RPMI7951 (cell line): Measurements from ENCODE around the gene ADRB2. TPM values are rescaled to one million over a fixed set of nuclear protein-coding genes. Genes with fewer than 3 reads are reported as not detected.

Source experiments
- DNase-seq: peaks from one replicate; pipeline ENCODE4 v3.0.0-alpha.2; 2012; ENCODE audit warnings: low read depth
- total RNA-seq: library from RNA; depleted of rRNA; stranded (reverse); fragments of >200 nt; shearing (Covaris generic); gene quantifications from 2 replicates; pipeline ENCODE4 v1.2.3, GENCODE V29; 2014

Gene ADRB2
- total RNA-seq, 1 experiment from 2014 or later = 0.72 TPM

DNA sequence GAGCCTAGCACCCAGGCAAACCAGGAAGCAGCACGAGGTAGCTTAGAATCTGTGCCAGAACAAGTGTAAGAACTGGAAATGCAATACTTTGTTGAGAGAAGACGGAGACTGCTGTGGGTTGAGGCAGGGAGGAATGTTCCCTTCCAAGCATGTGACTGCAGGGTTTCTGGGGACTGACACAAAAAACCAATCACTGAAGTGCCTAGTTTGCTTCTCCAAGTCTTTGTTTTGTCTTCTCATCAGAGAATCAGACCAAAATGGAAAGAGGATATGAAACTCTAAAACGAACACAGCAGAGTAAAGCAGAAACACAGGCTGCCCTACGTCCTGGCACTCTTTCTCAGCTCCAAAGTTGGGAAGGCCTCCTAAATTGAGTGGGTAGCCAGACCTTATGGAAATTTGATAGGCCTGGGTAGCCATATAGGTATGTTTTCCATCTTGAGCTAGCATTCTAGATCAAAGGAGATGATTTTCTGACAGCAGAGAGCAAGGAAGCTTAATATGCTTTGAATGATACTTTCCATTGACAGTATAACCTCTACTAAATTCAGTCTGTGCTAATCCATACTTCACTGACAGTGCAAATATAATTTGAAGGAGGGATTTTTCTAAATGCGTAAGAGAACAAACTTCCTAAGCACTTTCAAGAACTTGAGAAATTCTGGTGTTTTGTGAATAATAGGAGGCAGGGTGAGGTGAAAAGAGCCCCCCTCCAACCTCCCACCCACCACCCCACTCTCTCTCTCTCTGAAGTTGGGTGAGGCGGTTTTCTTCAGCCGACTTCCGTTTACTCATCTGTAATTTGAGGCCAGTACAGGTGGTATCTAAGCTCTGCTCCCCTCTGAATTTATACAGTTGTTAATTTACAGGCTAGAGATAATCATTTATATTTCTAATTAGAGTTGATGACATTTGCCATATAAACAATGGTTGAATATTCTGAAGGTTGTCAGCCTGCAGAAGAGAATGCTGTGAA, 5.5 kb downstream of the ADRB2 start:
- DNase-seq = no peak

DNA sequence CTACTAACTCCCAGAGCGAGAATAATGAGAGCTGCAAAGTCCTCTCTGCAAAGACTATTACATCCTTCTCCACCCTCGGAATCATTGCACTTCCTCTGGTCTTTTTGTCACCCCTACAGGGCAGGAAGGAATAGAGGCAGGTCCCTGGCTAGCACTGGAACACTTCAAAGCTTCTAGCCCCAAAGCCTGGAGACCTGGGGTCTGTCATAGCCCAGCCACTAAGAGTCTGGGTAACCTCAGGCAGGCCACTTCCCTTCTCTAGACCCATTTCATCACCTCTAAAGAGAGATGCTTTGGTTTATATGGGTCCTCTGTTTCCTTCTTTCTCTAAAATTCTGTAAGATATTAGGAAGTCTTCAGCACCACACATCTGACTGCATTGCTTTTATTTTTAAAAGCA, 6.7 kb downstream of the ADRB2 start:
- DNase-seq = no peak

GRCh38 chr5:148833925-148834324, 7.5 kb downstream of the ADRB2 start:
- no peak for DNase-seq

DNA sequence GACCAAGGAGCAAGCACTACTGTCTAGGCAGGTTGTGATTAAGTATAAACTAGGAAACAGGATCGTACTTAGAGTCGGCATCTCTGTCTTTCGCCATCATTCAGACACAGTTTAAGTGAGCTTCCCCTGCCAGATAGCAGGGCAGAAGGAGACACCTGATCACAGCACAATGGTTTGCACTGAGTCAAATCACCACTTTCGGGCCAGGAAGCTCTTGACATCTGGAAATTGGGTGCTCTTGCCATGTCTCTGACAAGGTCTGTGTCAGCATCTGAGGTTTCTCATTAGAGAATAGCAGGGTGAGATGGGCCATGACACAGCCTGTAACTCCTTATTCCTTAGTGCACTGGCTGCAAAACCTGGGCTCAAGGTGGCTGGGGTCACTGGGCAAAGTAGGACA, 8.3 kb downstream of the ADRB2 start:
- no peak for DNase-seq

DNA sequence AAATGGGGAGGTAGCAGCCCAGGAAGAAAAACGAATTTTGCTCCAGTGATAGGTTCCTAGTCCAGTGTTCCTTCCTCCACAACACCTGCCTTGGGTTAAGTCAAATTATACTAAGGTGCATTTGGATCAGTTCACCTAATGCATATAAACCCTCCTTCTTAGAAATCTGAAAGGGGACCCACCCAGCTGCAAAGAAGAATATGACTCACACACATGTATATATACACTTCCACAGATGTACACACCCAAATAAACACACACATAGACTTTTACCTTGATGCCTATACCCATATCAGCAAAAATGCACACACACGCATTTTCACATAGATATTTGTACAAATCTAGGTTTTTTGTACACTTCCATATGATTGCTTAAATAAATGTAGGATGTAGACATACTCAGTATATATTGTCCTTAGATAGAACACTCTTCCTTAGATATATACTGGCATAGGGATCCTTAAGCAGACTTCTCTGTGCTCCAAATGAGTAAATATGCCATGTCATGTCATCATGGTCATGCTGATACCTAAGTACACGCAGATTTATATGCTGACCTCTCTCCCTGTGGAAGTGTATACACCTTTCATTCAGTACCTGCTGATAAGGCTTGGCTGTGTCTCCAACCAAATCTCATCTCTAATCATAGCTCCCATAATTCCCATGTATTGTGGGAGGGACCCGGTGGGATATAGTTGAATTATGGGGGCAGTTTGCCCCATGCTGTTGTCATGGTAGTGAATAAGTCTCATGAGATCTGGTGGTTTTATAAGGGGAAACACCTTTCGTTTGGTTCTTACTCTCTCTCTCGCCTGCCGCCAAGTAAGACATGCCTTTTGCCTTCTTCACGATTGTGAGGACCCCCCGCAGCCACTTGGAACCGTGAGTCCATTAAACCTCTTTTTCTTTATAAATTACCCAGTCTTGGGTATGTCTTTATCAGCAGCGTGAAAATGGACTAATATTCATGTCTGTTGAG, 10.2 kb downstream of the ADRB2 start:
- no peak for DNase-seq

DNA sequence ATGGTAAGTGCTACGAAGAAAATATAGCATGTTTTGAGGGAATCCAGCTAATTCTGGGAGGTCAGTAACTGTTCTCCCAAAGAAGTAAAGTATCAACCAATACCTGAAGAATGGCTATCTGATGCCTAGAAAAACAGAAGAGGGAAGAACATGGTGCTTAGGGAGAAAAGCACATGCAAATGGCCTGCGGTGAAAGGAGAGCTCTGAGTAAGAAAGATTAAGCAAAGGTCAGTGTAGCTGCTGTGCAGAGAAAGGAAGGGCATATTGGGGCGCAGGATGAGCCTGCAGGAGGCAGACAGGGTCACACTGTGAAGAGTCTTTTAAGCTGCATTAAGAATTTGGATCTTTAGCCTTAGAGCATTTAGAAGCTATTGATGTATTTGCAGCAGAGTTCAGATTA, 11.0 kb downstream of the ADRB2 start:
- no peak for DNase-seq

DNA sequence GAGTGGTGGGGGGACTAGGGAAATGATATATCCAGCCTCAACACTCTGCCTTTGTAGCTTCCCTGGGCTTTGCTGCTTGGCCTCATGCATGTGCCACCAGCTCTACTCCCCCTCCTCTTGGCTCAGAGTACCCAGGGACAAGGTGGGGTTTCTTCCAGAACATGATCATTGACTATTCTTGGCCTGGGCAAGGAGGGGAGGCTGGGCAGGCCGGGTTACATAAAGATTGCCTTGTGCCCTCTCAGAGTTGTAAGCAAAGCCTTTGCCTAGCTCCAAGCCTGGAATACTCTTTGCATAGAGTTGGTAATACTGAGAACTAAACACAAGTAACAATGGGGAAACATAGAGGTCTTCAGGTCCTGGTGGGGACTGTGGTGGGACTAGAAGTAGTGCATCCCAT, 11.9 kb downstream of the ADRB2 start:
- DNase-seq = no peak

- no peak for DNase-seq
These were observed 13.5 kb downstream of the ADRB2 start for GRCh38 chr5:148839960-148840359.

- DNase-seq = no peak
These were observed 14.1 kb downstream of the ADRB2 start for GRCh38 chr5:148840531-148840930.

DNA sequence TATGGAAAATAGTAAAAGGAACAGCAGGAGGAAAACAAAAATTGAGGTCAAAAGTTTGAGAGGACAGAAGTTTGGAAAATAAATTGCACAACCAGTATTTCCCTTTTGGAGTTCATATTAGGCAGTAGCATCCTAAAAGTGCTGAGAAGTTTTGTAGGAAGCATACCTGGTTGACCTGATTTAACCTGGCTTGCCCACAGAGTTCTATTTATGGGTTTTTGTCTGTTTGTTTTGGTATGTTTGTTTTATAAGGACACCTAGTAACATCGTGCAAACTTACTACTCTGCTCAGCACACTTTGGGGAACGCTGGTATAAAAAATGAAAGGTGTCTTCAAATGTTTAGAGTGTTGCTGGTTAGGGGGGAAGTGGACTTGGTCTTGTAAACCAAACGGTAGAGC, 15.1 kb downstream of the ADRB2 start:
- no peak for DNase-seq

- DNase-seq = no peak
These were observed 15.8 kb downstream of the ADRB2 start for GRCh38 chr5:148842161-148842560.

GRCh38 chr5:148843510-148844318, 17.3 kb downstream of the ADRB2 start:
- DNase-seq = peak; percentile 54

DNA sequence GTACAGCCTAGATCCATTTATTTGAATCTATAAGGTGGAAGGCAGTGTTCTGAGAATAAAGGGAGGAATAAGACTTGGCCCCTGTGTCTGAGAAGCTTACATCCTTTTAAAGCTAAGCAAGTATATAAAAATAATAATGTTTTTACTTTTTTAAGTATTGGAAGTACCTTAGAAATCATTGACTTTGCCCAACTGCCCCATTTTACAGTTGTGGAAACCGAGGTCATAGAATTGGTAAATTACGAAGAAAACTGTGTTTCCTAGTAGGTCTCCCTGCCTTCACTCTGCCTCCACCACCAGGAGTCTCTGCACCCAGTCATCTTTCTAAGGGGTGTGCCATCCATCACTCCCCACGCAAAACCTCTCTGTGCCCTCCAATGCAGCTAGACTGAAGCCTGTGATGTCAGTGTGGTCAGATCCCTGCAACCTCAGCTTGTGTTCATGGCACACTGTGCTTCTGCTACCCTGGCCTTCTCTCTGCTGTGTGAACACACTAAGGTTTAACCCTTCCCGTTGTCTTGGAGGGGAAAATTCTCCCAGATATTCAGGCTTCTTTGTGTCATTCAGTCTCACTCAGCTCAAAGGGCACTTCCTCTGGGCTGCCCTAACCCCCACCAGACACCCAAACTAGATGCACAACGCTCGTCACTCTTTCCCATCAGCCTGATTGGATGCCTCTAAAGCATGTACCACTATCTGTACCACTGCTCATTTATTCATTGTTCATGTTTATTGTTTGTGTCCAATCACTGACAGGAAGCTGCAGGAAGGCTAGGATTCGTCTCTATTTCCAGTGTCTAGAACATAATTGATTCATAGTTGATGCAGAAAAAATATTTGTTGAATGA, 18.2 kb downstream of the ADRB2 start:
- peak; percentile 20 for DNase-seq

- DNase-seq = peak; percentile 24
These were observed 20.5 kb downstream of the ADRB2 start for GRCh38 chr5:148846930-148847329.

GRCh38 chr5:148847456-148847855, 21.0 kb downstream of the ADRB2 start:
- no peak for DNase-seq

DNA sequence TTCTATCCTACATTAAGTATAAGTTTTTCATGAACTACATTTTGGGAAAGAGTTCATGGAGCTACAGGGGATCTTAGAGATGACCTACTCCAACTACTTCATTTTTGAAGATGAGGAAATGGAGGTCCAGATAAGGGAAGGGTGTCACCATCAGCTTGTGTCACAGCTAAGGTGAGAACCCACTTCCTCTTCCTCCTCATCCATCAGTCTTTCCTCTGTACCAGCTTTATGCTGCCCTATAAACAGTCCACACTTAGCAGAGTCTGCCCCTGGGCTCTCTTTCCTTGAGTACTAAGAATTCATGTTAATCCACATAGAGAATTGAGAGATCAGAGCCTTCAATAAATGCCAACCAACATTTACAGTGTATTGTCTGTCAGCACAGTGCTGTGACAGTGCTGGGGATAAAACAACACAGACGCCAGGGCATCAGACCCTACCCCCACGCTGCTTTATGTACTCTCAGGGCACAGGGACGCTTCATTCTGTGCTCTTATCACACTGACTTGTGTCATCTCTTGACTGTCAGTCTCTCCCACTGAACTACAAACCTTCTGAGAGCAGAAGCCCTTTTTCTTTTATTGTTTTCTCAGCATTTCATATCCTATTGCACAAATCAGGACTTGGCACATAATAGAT, 22.1 kb downstream of the ADRB2 start:
- no peak for DNase-seq

- DNase-seq = no peak
These were observed 23.1 kb downstream of the ADRB2 start for GRCh38 chr5:148849461-148849860.

DNA sequence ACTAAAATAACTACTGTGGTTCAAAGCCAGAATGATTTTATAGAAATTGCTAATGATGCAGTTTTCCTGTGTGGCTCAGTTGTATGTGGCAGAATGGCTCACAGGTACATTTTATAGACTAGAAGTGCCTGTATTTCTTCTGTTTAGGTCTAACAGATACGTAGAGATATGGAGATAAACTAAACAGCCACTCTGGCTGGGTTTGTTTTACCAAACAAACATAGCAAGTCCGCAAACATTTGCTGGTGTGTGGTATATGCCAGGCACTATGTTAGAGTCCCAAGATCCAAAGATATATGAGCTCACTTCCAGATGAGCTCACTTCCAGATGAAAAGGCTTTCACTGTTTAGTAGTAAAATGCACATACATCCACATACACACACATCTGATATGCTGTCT, 24.4 kb downstream of the ADRB2 start:
- DNase-seq = no peak

- DNase-seq = no peak
These were observed 27.5 kb downstream of the ADRB2 start for GRCh38 chr5:148853868-148854267.
